Measurements from ENCODE around the gene KIAA1671.

The KIAA1671 gene

GRCh38 chr22:24952837-24953383 lies 394 bp downstream of the KIAA1671 start:
- no peak for DNase-seq (ENCODE audit: low read depth in 2 of 2)

DNA sequence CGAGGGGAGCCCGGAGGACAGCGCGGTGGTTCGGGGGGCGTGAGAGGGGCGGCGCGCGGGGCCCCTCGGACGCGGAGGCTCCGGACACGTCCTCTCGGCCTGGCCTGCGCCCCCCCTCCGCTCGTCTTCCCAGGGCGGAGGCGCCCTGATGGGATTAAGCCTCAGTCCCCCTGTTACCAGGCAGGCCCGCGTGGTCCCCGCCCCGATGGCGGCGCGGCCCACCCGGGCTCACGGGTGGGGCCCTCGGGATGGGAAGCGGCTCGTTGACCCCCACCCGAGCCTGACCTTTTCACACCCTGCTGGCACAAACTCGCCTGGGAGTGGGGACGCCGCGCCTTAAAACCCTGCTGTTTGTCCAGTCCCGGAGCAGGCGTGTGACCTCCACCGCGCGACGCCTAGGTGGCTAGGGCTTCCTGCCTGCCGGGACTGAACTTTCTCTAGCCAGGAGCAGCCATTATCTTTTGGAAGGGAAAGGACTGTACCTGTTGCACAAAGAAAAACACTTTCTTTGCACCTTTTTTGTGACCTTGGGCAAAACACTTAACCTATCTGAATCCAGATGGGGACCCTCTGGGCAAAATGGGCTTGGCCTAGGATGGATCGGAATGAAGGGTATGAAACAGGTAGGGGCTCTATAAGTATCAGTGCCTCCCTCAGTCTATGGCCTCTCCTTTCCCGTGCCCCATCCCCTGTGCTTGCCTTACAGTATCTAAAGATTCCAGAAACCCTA lies 1.0 kb downstream of the KIAA1671 start:
- no peak for DNase-seq (ENCODE audit: low read depth in 2 of 2)

- no peak for DNase-seq (ENCODE audit: low read depth in 2 of 2)
Measured at GRCh38 chr22:24954114-24954463, 1.6 kb downstream of the KIAA1671 start.

DNA sequence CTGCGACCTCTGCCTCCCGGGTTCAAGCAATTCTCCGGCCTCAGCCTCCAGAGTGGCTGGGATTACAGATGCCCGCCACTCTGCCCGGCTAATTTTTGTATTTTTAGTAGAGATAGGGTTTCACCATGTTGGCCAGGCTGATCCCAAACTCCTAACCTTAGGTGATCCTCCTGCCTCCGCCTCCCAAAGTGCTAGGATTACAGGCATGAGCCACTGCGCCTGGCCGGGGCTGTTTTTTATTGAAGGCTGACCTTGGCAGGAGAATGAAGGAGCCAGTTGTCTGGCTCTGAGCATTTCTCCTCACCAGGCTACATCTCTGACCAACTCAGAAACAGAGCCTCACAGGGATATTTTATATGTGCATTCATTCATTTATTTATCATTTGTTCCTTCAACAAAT lies 2.3 kb downstream of the KIAA1671 start:
- no peak for DNase-seq (ENCODE audit: low read depth in 2 of 2)

DNA sequence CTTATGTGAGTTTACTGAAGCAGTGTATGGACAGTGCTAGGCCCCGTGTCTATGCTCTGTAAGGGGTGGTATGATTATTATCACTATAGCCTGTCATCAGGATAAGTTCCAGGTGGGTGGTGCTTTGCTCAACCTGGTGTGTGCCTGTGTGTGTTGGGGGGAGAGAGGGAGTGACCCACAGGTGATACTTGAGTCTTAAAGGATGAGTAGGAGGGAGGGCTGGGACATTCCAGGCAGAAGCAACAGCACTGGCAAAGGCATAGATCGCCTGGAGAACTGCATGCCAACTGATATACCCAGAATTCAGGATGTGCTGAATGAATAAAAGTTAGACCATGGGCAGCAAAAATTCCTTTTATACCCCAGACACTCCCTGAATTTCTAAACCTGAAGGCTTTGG lies 4.5 kb downstream of the KIAA1671 start:
- no peak for DNase-seq (ENCODE audit: low read depth in 2 of 2)

GRCh38 chr22:24961217-24961844 lies 8.8 kb downstream of the KIAA1671 start:
- no peak for DNase-seq (ENCODE audit: low read depth in 2 of 2)

GRCh38 chr22:24962094-24962493 lies 9.6 kb downstream of the KIAA1671 start:
- DNase-seq (ENCODE audit: low read depth in 2 of 2) = no peak

DNA sequence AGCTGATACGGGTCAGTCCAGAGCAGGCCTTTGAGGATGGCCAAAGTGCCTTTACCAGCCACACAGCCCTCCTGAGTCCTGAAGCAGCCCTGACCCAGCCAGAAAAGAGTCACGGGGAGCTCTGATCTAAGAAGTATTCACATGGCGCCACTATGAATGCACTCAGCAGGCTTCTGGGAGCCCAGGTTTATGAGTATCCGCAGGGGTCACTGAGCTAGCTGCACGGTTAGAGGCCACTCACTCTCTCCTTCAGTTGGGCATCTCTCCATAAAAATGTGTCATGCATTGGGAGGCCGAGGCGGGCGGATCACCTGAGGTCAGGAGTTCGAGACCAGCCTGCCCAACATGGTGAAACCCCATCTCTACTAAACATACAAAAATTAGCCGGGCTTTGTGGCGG lies 10.3 kb downstream of the KIAA1671 start:
- DNase-seq (ENCODE audit: low read depth in 2 of 2) = no peak

DNA sequence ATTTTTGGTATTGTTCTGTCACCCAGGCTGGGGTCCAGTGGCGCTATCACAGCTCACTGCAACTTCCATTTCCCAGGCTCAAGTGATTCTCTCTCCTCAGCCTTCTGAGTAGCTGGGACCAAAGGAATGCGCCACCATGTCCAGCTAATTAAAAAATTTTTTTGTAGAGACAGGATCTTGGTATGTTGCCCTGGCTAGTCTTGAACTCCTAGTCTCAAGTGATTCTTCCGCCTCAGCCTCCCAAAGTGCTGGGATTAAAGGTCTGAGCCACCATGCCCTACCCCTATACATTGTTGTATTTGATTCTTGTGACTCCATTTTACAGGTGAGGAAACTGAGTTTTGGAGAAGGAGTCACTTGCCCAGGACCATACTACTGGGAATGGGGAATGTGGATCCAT lies 11.9 kb downstream of the KIAA1671 start:
- no peak for DNase-seq (ENCODE audit: low read depth in 2 of 2)

DNA sequence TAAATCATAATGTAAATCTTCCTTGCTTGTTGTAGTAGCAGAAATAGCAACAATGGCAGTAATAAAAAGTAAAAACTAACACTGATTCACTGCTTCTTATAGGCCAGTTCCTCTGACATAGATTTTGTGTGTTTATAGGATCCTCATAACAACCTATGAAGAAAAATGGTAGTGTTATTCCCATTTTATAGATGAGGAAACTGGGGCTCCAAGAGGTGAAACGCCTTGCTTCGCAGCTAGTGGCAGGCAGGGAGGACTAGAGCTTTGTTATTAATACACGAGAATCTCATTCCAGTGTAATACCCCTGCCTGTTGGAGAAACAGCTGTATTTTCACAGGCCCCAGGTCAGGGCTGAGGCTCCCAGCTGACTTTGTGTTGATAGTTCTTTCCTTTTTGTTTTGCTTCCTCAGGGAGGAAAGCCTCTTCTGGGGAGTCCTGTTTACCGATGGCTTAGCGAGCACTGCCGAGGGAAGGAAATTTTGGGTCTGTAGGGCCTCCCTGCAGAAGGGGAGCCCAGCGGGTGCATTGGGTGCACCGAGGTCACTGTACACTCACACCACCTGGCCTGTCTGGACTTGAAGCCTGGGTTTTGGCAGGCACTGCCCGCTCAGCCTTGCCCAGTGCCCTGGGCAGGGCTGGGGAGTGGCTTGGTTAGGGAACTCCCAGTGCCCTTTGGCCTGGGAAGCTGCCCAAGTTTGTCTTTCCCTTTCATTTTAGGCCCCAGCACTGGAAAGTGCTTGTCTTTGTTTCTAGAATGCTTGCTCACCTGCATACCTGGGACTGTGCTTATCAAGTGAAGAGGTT lies 13.5 kb downstream of the KIAA1671 start:
- DNase-seq (ENCODE audit: low read depth in 2 of 2) = no peak

DNA sequence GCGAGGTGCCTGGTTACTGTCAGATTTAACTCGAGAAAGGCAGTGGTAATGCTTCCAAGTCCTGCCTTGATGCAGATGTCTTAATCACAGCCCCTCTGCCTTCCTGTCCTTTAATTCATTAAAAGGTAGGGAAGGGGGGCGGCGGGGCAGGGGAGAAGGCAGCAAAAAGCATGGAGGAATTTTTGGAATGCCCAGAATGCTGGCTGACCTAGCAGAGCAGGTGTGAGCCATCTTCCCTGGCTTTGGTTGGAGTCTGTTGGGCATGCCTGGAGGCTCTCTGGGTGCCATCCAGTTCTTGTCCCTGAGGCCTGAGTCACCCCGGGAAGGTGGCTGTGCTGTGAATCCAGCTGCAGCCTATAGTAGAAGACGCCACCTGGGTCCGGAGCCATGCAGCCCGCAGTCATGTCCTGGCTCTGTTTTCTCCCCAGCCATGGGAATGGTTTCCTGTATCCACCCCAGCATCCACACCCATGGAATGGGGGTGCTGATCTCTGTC lies 15.6 kb downstream of the KIAA1671 start:
- DNase-seq (ENCODE audit: low read depth in 2 of 2) = no peak

DNA sequence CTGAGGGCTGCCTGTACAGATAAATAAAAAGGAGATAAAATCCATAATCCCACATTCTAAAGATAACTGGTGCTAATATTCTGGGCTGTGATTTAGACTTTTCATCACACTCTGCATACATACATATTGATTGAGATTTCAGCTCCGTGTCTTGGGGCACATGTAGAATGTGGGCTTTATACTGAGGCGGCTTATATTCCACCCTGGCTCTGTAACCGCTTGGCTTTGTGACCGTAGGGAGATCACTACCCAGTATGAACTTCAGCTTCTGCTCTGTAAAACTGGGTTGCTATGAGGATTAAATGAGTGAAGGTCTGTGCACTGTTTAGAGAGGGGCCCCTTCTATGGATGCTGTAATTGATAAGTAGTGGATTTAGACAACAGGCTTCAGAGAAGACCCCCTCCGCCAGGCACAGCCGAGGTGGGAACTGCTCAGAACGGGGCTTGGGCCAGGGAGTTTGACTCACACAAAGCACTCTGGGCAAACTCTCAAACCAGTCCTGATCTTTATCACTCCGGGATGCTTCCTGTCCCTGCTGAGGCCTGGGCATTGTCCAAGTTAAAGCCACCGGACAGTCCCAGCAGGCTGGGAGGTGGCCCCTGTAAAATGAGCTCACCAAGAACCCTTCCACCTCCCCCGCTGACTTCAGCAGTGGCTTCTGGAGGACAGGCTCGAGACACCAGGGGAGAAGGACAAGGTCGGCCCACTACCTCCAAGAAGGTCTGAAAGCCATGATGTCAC lies 17.2 kb downstream of the KIAA1671 start:
- DNase-seq (ENCODE audit: low read depth in 2 of 2) = no peak

DNA sequence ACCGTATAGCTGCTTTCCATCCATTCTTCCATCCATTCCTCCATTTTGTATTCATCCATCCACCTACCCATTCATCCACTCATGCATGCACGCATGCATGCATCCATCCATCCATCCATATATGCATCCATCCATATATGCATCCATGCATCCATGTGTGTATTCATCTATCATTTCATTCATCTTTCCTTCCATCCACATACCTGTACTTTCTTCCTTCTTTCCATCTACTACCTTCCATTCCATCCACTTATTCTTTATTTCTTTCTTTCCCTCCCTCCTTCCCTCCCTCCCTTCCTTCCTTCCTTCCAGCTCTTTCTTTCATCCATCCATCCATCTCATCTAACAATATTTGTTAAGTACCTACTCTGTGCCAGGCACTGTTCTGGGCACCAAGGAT lies 19.9 kb downstream of the KIAA1671 start:
- no peak for DNase-seq (ENCODE audit: low read depth in 2 of 2)

DNA sequence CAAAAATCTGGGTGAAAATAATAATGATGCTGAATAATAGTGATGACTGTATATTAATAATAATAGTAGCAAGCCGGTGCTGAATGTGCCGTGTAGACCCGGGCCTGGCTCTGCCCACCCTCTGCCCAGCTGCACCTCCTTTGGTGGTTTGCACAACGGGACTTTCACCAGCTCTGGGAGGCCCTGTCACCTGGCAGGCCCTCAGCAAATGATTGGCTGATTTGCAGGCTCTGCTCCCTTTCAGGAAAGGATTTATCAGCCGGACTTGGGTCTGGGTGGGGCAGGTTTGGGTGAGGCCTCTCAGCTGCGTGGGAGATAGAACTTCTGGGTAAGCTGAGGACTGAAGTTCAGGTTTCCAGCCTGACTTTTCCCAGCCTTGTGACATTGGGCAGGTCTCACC lies 21.4 kb downstream of the KIAA1671 start:
- DNase-seq (ENCODE audit: low read depth in 2 of 2) = no peak

GRCh38 chr22:24975125-24975640 lies 22.7 kb downstream of the KIAA1671 start:
- DNase-seq (ENCODE audit: low read depth in 2 of 2) = no peak

DNA sequence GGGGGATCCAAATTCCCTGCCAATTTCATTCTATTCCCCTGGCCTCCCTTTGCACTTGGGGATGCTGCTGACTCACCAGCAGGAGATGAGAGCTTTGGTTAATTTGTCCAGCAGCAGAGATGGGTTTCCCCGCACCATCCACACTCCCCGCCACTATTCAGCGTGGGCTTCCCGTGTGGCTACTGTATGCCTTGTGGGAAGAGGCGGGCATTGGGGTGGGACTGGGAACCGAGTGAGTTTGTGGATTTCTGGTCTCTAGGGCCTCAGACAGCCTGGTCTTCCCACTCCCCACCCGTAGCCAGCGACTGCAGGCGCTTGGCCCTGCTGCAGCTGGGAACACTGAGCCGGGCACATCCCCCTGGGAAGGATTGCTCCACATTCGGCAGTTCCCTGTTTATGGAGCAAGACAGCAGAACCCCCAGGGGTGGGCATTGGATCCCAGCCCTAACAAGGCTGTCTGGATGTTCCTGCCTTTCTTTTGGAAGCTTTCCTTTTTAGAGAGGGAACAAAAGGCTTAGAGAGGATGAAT lies 23.4 kb downstream of the KIAA1671 start:
- no peak for DNase-seq (ENCODE audit: low read depth in 2 of 2)

GRCh38 chr22:24976442-24977218 lies 24.1 kb downstream of the KIAA1671 start:
- no peak for DNase-seq (ENCODE audit: low read depth in 2 of 2)

DNA sequence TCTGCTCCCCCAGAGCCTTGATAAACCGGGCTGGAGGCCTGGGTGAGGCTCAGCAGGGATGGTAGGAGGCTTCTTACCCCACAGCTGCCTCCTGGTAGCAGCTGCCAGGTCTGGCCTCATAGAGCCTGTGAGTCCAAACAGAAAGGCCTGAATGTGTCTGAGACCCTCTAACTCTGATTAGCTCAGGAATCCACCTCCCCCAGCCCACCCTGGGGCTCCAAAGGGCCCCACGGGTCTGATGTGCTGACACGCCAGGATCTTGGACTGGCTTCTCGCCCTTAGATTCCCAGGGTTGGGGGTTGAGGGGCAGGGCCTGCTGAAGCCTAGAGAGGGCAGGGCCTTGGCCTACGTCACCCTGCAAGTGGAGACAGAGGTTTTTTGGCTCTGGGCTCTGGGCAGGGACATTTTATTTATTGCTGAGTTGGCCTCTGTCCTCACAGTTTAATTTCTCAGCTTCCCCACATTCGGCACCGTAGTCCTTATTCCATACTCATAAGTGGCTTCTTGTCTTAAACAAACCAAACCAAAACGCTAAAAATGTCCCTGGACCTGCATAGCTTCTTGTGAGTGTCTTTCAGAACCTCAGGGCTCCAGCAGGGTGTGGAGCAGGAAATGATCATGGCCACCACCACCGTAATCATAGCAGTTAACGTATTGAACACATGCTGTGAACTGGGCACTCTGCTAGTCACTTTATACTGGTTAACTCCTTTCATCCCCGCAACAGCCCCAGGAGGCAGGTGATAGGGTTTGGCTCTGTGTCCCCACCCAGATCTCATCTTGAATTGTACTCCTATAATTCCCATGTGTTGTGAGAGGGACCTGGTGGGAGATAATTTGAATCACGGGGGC lies 25.1 kb downstream of the KIAA1671 start:
- DNase-seq (ENCODE audit: low read depth in 2 of 2) = no peak

DNA sequence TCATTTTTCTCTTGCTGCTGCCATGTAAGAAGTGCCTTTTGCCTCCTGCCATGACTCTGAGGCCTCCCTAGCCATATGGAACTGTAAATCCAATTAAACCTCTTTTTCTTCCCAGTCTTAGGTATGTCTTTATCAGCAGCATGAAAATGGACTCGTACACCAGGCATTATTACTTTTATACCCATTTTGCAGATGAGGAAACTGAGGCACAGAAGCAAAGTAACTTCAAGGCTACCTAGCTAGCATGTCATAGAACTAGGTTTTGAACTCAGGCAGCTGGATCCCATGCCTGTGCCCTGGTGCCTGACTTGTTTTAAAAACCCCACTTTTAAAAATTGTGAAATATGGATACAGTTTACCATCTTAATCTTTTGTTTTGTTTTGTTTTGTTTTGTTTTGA lies 25.8 kb downstream of the KIAA1671 start:
- no peak for DNase-seq (ENCODE audit: low read depth in 2 of 2)

DNA sequence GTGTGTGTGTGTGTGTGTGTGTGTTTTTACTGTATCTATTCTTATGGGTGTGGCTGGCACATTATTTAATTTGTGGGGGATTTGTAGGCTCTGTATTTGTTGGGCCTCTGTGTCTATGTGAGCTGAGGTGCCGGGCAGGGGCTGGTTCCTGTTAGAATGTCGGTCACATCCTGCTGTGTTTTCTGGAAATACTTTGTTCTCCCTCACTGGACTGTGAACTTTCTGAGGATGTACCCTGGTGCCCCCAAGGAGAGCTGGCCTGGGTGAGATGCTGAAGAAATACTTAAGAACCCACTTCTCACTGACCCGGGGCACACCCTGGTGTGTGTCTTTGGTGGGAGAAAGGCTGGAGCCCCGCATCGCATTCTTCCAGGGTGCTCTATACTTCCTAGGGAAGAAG lies 28.6 kb downstream of the KIAA1671 start:
- no peak for DNase-seq (ENCODE audit: low read depth in 2 of 2)
